NCI-H82 treated with DMSO at 0.1 percent for 48 hours (cell line): Measurements from ENCODE around the gene CTNNA2.
A peak's percentile ranks its signal among the peaks of the same experiment; 100 is the strongest.

ENCODE experiments used
- DNase-seq: peaks from one replicate; lab custom pipeline; 2025; ENCODE audit not compliant: unreplicated experiment; lab: John Stamatoyannopoulos, UW

CTNNA2 gene

DNA sequence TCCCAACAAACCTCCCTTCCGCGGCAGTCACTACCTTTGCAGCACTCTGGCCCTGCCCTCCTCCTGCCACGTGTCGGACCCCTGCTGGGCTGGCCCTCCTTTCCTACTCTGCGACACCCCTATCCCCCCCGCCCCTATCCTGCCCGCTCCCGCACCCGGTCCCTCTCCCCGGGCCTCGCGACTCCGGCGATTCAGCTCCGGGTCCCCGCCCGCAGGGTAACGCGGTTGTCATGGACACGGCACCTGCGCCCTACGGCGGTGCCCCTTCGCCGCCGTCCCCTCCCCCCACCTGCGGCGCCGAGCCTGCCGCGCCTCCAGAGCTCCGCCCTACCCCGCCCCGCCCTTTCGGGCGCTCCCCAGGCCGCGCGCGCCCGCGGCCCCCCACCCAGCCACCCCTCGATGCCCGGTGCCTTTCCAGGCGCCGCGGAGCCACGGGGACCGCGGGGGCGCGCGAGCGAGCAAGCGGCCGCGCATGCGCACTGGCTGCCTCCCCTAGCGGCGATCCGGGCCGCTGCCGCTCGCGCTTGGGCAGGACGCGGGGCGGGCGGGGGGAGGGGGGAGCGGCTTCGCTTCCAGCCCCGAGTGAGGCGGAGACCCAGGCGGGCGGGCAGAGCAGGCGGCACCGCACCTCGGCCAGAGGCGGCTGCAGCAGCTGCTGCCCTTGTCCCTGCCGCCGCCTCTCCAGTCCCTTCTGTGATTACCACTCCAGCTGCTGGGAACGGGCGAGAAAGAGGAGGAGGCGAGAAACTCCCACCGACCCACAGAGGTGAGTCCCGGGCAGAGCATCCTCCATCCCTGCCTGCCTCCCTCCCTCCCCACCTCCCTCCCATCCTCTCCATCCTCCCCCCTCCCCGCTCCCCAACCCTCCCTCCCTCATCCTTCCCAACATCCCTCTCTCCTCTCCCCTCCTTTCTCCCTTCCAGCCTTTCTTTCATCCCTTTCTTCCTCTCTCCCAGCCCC, at the start of gene CTNNA2:
TSS of gene CTNNA2 (plus strand) at position 610 of the 960 bp plus-strand sequence.
- DNase-seq = peak; percentile 73

GRCh38 chr2:79487399-79487798, 25.5 kb upstream of the CTNNA2 start:
- DNase-seq = no peak

- DNase-seq = no peak
Measured at GRCh38 chr2:79511320-79511951, 1.4 kb upstream of the CTNNA2 start.

GRCh38 chr2:79513711-79514110, 860 bp downstream of the CTNNA2 start:
- DNase-seq = no peak

GRCh38 chr2:79529636-79530035, 16.8 kb downstream of the CTNNA2 start:
- DNase-seq = no peak

DNA sequence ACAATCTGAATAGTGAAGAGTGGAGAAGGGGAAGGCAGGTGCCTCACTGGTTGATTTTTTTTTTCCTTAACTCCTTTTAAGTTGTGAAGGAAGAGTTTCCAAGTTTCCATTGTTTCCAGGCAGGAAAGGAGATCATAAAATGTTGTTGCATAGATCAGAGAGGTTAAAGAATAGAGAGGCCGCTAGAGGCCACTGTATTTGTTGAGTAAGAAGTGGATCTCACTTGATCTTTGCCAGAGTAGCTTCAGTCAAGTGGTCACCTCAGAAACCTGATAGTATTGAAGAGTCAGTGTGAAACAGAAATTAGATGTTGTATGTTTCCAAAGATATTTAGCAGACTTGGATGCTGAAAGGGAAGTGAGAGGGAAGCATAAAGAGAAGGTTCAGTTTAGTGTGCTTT, 17.6 kb downstream of the CTNNA2 start:
- DNase-seq = no peak

DNA sequence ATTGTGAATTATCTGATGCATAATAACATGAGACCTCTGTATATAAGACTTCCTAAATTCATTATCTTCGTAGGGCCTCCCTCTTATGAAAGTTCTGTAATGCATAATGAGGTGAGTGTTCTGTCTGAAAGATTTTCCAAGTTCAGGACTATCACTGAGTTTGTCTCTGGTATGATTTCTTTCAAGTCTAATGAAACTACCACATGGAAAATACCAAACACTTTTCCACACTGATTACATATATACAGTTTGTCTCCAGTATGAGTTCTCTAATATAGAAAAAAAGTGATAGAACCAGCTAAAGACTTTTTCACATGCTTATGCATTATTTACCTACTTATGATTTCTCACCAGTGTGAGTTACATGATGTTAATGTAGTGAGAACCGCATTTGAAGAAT, 34.7 kb downstream of the CTNNA2 start:
- no peak for DNase-seq

- no peak for DNase-seq
Measured at GRCh38 chr2:79552653-79553052, 39.8 kb downstream of the CTNNA2 start.

DNA sequence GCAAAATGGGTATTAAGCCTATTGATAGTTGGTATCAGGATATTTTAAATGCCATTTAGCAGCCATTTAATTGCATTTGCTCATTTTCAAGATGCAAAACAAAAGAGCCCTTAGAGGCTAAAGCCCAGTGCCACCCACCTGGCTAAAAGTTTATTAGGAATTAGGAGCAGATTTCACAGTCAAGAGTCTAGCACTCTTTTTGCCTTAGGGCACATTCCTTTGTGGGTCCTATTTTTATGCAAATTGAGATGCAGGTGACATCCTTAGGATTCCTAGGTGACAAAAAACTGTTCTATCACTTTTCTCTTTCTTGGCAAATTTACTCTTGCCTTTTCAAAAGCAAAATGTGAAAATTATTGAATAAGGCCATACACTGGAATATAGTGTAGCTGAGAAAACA, 42.0 kb downstream of the CTNNA2 start:
- DNase-seq = no peak

DNA sequence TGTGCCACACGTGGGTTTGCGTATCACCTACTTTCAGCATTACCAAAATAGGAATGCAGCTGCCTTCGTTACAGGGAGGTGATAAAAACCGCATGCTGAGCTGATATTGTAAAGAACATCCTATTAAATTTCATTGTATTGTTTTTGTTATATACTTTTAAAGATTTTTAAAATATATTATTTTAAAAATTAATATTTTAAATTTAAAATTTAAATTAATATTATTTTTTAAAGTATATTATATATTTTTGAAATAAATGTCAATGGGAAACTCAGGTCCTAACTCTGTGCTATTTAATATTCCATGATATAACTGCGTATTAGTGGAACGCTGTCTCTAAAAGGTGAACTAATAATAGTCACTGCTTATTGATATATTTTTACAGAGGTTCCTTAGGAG, 51.2 kb downstream of the CTNNA2 start:
- DNase-seq = no peak

DNA sequence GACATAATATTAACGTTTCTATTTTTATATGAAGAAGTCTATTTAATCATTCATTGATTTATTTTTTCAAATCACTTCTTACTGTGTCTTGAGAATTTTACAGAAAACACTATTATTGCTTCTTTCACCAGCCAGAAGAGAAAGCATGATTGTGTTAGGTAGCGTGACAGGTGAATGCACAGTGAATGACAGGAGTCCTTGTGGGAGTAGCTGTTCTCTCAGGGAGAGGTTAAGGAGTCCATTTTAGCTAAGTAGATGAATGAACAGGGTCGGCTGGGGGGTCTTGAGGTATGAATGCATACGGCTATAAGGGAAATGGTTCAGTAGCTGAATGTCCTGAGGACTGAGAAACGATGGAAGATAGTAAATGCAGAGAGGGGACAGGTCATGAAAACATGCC, 56.2 kb downstream of the CTNNA2 start:
- no peak for DNase-seq

- no peak for DNase-seq
Measured at GRCh38 chr2:79573895-79574674, 61.2 kb downstream of the CTNNA2 start.

DNA sequence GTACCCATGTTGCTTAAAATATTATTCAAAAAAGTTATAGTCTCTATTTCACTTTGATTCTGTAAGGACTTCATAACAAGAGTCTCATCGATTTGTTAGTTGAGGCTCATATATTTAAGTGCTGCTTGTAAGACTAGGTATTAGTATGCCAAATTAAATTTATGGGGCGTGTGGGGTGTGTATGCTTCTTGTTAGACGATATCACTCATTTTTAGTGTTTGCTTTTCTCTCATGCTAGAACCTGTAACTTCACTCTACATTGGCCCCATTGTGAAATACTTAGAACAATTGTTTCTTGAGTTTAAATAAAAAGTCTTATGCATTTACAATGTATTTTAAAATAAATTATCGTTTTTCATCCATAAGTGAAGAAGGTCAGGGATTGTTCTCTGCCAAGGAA, 63.6 kb downstream of the CTNNA2 start:
- DNase-seq = no peak

DNA sequence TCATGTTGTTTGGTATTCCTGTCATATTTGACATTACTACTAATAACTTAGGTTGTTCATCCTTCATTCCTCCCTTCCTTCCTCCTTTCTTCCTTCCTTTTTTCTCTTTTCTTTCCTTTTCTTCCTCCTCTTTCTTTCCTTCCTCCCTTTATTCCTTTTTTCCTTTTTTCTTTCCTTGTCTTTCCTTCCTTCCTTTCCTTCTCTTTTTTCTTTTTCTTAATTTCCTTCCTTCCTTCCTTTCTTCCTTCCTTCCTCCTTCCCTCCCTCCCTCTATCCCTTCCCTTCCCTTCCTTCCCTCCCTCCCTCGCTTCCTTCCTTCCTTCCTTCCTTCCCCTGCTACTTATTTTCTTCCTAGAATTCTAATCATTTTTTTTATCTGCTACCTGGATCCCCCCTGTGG, 66.1 kb downstream of the CTNNA2 start:
- DNase-seq = no peak

- no peak for DNase-seq
Measured at GRCh38 chr2:79580175-79580574, 67.3 kb downstream of the CTNNA2 start.

DNA sequence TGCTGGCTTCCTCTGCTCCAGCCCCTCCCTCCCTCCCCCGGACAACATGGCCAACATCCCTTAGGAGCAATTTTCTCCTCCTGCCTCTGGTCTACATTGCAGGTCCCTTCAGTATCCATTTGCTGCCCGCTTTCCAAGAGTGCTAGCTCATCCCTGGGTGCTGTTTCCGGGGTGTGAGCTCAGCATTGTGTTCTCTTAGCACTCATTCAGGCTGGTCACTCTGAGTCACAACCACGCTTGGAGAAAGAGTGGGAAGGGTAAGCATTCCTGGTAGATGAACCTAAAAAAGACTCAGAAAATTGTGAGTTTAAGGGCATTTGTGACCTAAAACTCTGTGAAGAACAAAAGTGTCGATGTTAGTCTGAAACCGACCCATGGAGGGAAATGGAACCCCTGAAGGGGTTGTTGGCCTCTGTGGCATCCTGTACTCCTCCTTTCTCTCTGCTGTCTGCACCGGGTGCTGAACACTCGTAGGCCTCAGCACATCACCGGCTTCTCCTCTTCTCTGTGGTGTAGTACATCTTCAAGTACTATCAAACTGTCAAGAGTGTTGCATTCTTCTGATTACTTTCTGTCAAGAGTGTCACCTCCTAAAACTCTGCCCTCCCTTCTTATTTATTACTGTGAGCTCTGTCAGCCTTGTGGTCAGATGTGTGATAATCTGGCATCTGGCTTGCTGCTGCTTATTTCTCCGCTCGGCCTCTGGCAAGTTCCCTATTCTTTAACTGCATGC, 73.0 kb downstream of the CTNNA2 start:
- DNase-seq = no peak

GRCh38 chr2:79591281-79591680, 78.4 kb downstream of the CTNNA2 start:
- no peak for DNase-seq

DNA sequence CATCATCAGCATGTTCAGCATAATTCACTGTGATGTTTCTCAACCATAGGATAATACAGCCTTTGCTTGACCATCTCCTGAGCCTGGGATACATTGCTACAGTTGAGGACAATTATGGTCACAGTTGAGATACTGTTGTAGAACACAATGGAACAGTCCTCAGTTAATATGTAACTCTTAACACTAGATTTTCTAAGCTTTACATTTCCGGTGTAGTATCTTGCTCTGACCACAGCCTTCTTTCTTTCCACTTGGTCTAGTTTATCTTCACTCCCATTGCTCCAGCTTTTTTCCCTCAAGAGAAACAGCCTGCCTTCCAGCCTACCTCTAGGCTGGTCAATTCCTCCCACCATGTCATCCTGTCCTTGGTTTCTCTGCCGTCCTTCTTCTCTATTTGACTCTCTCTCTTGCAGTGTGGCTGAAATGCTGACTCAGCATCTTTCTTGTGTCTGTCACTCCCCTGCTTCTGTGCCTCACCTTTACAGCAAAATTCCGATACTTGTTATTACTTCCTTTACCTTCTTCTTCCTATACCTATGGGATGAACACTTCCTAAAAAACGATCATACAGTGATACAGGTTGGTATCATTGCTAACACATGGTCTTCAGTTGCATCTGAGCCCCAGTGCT, 80.5 kb downstream of the CTNNA2 start:
- DNase-seq = no peak

GRCh38 chr2:79596403-79596802, 83.6 kb downstream of the CTNNA2 start:
- DNase-seq = no peak

- DNase-seq = no peak
Measured at GRCh38 chr2:79604748-79605147, 91.9 kb downstream of the CTNNA2 start.
